Esophagus muscularis mucosa (tissue), 4 donors: ENCODE results near the gene ACP4.
"Not testable (repeated sequence)": the region's sequence is repeated elsewhere in the genome, so short reads cannot be mapped to it uniquely, and the experiment has no call there.

Experiments
- CTCF ChIP-seq, 3 experiments: fragments of 200-600 bp in 2 of 3; fragments of 450-650 bp in 1 of 3; sonication (generic) in 2 of 3; IDR thresholded peaks; one replicate each; pipeline ENCODE4 v1.5.1; 2017 to 2019; ENCODE audit warnings: antibody characterized with exemption in 3 of 3, mild to moderate bottlenecking in 2 of 3, moderate library complexity in 1 of 3
- EP300 ChIP-seq: sonication (generic); formaldehyde crosslinking; IDR thresholded peaks from one replicate; pipeline ENCODE4 v1.6.1; 2017; ENCODE audit warnings: antibody characterized with exemption
- POLR2A ChIP-seq: fragments of 450-650 bp; IDR thresholded peaks from one replicate; pipeline ENCODE4 v1.6.1; 2017; ENCODE audit warnings: antibody characterized with exemption, moderate library complexity, mild to moderate bottlenecking, low read depth
- POLR2AphosphoS5 ChIP-seq, 2 donors: sonication (generic); formaldehyde crosslinking; IDR thresholded peaks; one replicate each; pipeline ENCODE4 v1.6.1; 2017; ENCODE audit warnings: antibody characterized with exemption in 2 of 2

GRCh38 chr19:50767263-50767662 lies 23.0 kb upstream of the ACP4 start:
- not testable (repeated sequence) for TF ChIP-seq CTCF (IDR thresholded peaks at IDR 0.05); POLR2A; POLR2AphosphoS5 (IDR thresholded peaks at IDR 0.05); EP300
